ENCODE measurements around the gene HLA-C. TPM values are rescaled to one million over a fixed set of nuclear protein-coding genes. Genes with fewer than 3 reads are reported as not detected.
"Not testable (repeated sequence)": the region's sequence is repeated elsewhere in the genome, so short reads cannot be mapped to it uniquely, and the experiment has no call there.

Gene HLA-C
- total RNA-seq, 2 donors from 2014 or later: 576 to 1,321 TPM

GRCh38 chr6:31265926-31266325 is 6.0 kb downstream of the HLA-C start:
- Histone ChIP-seq H3K27me3 (no peaks in the 10 kb centered on the region), H3K4me3 (no peak overlapping the region), H3K9ac (ENCODE audit: low read depth in 2 of 2, low read length in 2 of 2) (no peak overlapping the region), H3K36me3 (no peaks in the 10 kb centered on the region), H3K9me3 (no peaks in the 10 kb centered on the region), H3K4me1 (no peaks in the 10 kb centered on the region), H3K27ac (no peak overlapping the region)
- TF ChIP-seq CTCF (IDR thresholded peaks at IDR 0.05): no peak
- no peak for DNase-seq
- intact Hi-C loops (cut with DNase I): loop anchor here (5.0 kb wide), 2 partner anchors 86 to 101 kb away; no protein-coding TSS in a partner anchor

- H3K9me3 ChIP-seq; intact Hi-C loops (cut with DNase I); H3K4me1 ChIP-seq; H3K4me3 ChIP-seq; H3K27me3 ChIP-seq; DNase-seq; H3K27ac ChIP-seq; H3K9ac ChIP-seq (ENCODE audit: low read depth in 2 of 2, low read length in 2 of 2); H3K36me3 ChIP-seq: not testable (repeated sequence)
Observed at GRCh38 chr6:31263346-31263933, 8.5 kb downstream of the HLA-C start.

GRCh38 chr6:31259995-31260394 is 11.9 kb downstream of the HLA-C start:
- intact Hi-C loops (cut with DNase I); H3K27me3 ChIP-seq; H3K9ac ChIP-seq (ENCODE audit: low read depth in 2 of 2, low read length in 2 of 2); H3K4me1 ChIP-seq; H3K36me3 ChIP-seq; DNase-seq; H3K27ac ChIP-seq; H3K9me3 ChIP-seq; H3K4me3 ChIP-seq: not testable (repeated sequence)

- Histone ChIP-seq H3K4me1 (no peaks in the 10 kb centered on the region), H3K9ac (ENCODE audit: low read depth in 2 of 2, low read length in 2 of 2) (no peak overlapping the region), H3K9me3 (no peaks in the 10 kb centered on the region), H3K36me3 (no peaks in the 10 kb centered on the region), H3K27me3 (no peaks in the 10 kb centered on the region), H3K27ac (no peak overlapping the region), H3K4me3 (no peak overlapping the region)
- DNase-seq: no peak
- no peak for TF ChIP-seq CTCF (IDR thresholded peaks at IDR 0.05)
- intact Hi-C loops (cut with DNase I): no loop called here
Observed at GRCh38 chr6:31252625-31253024, 19.3 kb downstream of the HLA-C start.

GRCh38 chr6:31251261-31251660 is 20.6 kb downstream of the HLA-C start:
- intact Hi-C loops (cut with DNase I): no loop called here
- no peak for TF ChIP-seq CTCF (IDR thresholded peaks at IDR 0.05)
- H3K27ac ChIP-seq: no peak overlapping the region
- H3K4me1 ChIP-seq: no peaks in the 10 kb centered on the region
- no peaks in the 10 kb centered on the region for H3K27me3 ChIP-seq
- no peaks in the 10 kb centered on the region for H3K36me3 ChIP-seq
- DNase-seq: no peak
- no peak overlapping the region for H3K4me3 ChIP-seq
- no peak overlapping the region for H3K9ac ChIP-seq (ENCODE audit: low read depth in 2 of 2, low read length in 2 of 2)
- no peaks in the 10 kb centered on the region for H3K9me3 ChIP-seq

GRCh38 chr6:31249184-31249583 is 22.7 kb downstream of the HLA-C start:
- DNase-seq: no peak
- no peaks in the 10 kb centered on the region for H3K4me1 ChIP-seq
- H3K9me3 ChIP-seq: no peaks in the 10 kb centered on the region
- no peak overlapping the region for H3K27ac ChIP-seq
- H3K4me3 ChIP-seq: no peak overlapping the region
- no peak for TF ChIP-seq CTCF (IDR thresholded peaks at IDR 0.05)
- intact Hi-C loops (cut with DNase I): no loop called here
- no peaks in the 10 kb centered on the region for H3K36me3 ChIP-seq
- no peak overlapping the region for H3K9ac ChIP-seq (ENCODE audit: low read depth in 2 of 2, low read length in 2 of 2)
- H3K27me3 ChIP-seq: no peaks in the 10 kb centered on the region
